ENCODE results near the gene ACP3.

Gene ACP3

DNA sequence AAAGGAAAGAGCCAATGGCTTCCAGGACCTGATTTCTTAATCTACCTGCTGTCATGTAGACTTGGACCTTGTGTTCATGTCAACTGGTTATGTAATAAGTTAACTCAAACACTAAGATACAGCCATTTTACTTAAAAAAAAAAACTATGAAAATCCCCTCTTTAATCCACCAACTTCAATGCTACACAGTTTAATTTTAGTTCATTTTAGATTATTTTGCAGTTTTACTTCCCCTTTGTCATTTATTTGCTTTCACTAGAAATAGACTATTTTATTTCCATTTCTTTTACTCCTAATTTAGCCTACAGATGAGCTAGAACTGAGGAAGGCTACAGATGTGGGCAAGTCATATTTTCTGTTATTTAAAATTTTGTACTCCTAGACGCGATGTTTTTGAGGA, 89.4 kb downstream of the ACP3 start:
- no peak for DNase-seq (ENCODE audit: low spot score)

DNA sequence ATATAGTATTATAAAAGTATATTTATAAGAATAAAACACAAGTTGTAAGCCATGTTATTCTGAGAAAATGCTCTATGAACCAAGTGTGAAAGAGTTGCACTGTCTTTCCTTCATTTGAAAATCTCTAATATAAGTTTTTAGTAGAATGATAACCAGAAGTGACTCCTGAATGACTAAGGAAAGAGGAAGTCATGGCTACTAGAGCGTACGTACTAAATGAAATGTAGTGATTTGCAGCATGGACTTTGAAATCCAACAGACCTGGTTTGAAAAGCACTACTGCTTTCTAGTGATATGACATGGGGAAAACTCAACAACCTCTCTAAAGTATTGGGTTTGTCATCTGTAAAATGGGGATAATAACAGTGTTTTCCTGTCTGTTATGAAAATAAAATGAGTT, 89.8 kb downstream of the ACP3 start:
- no peak for DNase-seq (ENCODE audit: low spot score)
